Measurements from ENCODE around the gene ADARB2.
"Not testable (repeated sequence)": the region's sequence is repeated elsewhere in the genome, so short reads cannot be mapped to it uniquely, and the experiment has no call there.

The ADARB2 gene

GRCh38 chr10:1160561-1161314 is 576.6 kb downstream of the ADARB2 start:
- TF ChIP-seq PAX5 (IDR thresholded peaks at IDR 0.05; ENCODE audit: insufficient read depth, low read length, severe bottlenecking), result no peak
- no peak for TF ChIP-seq POLR2A (IDR thresholded peaks at IDR 0.05; ENCODE audit: low read depth, low read length)
- TF ChIP-seq TAF1 (IDR thresholded peaks at IDR 0.05; ENCODE audit: low read depth, low read length), result no peak
- TF ChIP-seq POLR2AphosphoS5 (IDR thresholded peaks at IDR 0.05; ENCODE audit: low read depth, low read length), result no peak
- no peak for TF ChIP-seq SPI1 (IDR thresholded peaks at IDR 0.05; ENCODE audit: low read depth, low read length)
- no peak for TF ChIP-seq POU2F2 (IDR thresholded peaks at IDR 0.05; ENCODE audit: low read depth, low read length)
- DNase-seq (ENCODE audit: insufficient read length, low spot score), result no peak
- peak; percentile 33 for FAIRE-seq

- FAIRE-seq (peak; percentile 96), DNase-seq (ENCODE audit: insufficient read length, low spot score) (no peak)
- no peak for TF ChIP-seq PAX5 (IDR thresholded peaks at IDR 0.05; ENCODE audit: insufficient read depth, low read length, severe bottlenecking)
- TF ChIP-seq TAF1 (IDR thresholded peaks at IDR 0.05; ENCODE audit: low read depth, low read length), result no peak
- TF ChIP-seq POLR2AphosphoS5 (IDR thresholded peaks at IDR 0.05; ENCODE audit: low read depth, low read length), result no peak
- no peak for TF ChIP-seq POU2F2 (IDR thresholded peaks at IDR 0.05; ENCODE audit: low read depth, low read length)
- no peak for TF ChIP-seq SPI1 (IDR thresholded peaks at IDR 0.05; ENCODE audit: low read depth, low read length)
- no peak; the same call in 1 of the 2 replicates for TF ChIP-seq POLR2A (IDR thresholded peaks at IDR 0.05; ENCODE audit: low read depth, low read length)
These were observed 577.9 kb downstream of the ADARB2 start for GRCh38 chr10:1159131-1160061.

GRCh38 chr10:1158536-1158935 is 578.8 kb downstream of the ADARB2 start:
- not testable (repeated sequence) for FAIRE-seq; DNase-seq (ENCODE audit: insufficient read length, low spot score)

- no peak for TF ChIP-seq POLR2AphosphoS5 (IDR thresholded peaks at IDR 0.05; ENCODE audit: low read depth, low read length)
- TF ChIP-seq POU2F2 (IDR thresholded peaks at IDR 0.05; ENCODE audit: low read depth, low read length), result no peak
- no peak for TF ChIP-seq TAF1 (IDR thresholded peaks at IDR 0.05; ENCODE audit: low read depth, low read length)
- TF ChIP-seq POLR2A (IDR thresholded peaks at IDR 0.05; ENCODE audit: low read depth, low read length), result no peak
- FAIRE-seq (no peak), DNase-seq (ENCODE audit: insufficient read length, low spot score) (no peak)
These were observed 579.3 kb downstream of the ADARB2 start for GRCh38 chr10:1158066-1158465.

GRCh38 chr10:1157615-1157933 is 579.8 kb downstream of the ADARB2 start:
- no peak for DNase-seq (ENCODE audit: insufficient read length, low spot score)
- FAIRE-seq, result no peak
- TF ChIP-seq POU2F2 (IDR thresholded peaks at IDR 0.05; ENCODE audit: low read depth, low read length) (no peak), TAF1 (IDR thresholded peaks at IDR 0.05; ENCODE audit: low read depth, low read length) (no peak), PAX5 (IDR thresholded peaks at IDR 0.05; ENCODE audit: insufficient read depth, low read length, severe bottlenecking) (no peak), SPI1 (IDR thresholded peaks at IDR 0.05; ENCODE audit: low read depth, low read length) (no peak), POLR2A (IDR thresholded peaks at IDR 0.05; ENCODE audit: low read depth, low read length) (no peak), POLR2AphosphoS5 (IDR thresholded peaks at IDR 0.05; ENCODE audit: low read depth, low read length) (no peak)

- FAIRE-seq (no peak), DNase-seq (ENCODE audit: insufficient read length, low spot score) (no peak)
- no peak for TF ChIP-seq TAF1 (IDR thresholded peaks at IDR 0.05; ENCODE audit: low read depth, low read length)
These were observed 580.3 kb downstream of the ADARB2 start for GRCh38 chr10:1156921-1157614.

GRCh38 chr10:1156616-1156886 is 580.8 kb downstream of the ADARB2 start:
- FAIRE-seq (no peak), DNase-seq (ENCODE audit: insufficient read length, low spot score) (no peak)
- no peak for TF ChIP-seq POU2F2 (IDR thresholded peaks at IDR 0.05; ENCODE audit: low read depth, low read length)
- TF ChIP-seq POLR2AphosphoS5 (IDR thresholded peaks at IDR 0.05; ENCODE audit: low read depth, low read length), result no peak
- TF ChIP-seq TAF1 (IDR thresholded peaks at IDR 0.05; ENCODE audit: low read depth, low read length), result no peak
- no peak for TF ChIP-seq SPI1 (IDR thresholded peaks at IDR 0.05; ENCODE audit: low read depth, low read length)
- TF ChIP-seq POLR2A (IDR thresholded peaks at IDR 0.05; ENCODE audit: low read depth, low read length), result no peak
- no peak for TF ChIP-seq PAX5 (IDR thresholded peaks at IDR 0.05; ENCODE audit: insufficient read depth, low read length, severe bottlenecking)

GRCh38 chr10:1155791-1156615 is 581.3 kb downstream of the ADARB2 start:
- no peak for DNase-seq (ENCODE audit: insufficient read length, low spot score)
- no peak for FAIRE-seq
- TF ChIP-seq SPI1 (IDR thresholded peaks at IDR 0.05; ENCODE audit: low read depth, low read length) (no peak), TAF1 (IDR thresholded peaks at IDR 0.05; ENCODE audit: low read depth, low read length) (no peak), POLR2A (IDR thresholded peaks at IDR 0.05; ENCODE audit: low read depth, low read length) (no peak)

GRCh38 chr10:1154531-1155295 is 582.6 kb downstream of the ADARB2 start:
- TF ChIP-seq POLR2A (IDR thresholded peaks at IDR 0.05; ENCODE audit: low read depth, low read length), result no peak
- no peak for TF ChIP-seq TAF1 (IDR thresholded peaks at IDR 0.05; ENCODE audit: low read depth, low read length)
- no peak for TF ChIP-seq PAX5 (IDR thresholded peaks at IDR 0.05; ENCODE audit: insufficient read depth, low read length, severe bottlenecking)
- no peak for TF ChIP-seq POLR2AphosphoS5 (IDR thresholded peaks at IDR 0.05; ENCODE audit: low read depth, low read length)
- TF ChIP-seq POU2F2 (IDR thresholded peaks at IDR 0.05; ENCODE audit: low read depth, low read length), result no peak
- TF ChIP-seq SPI1 (IDR thresholded peaks at IDR 0.05; ENCODE audit: low read depth, low read length), result no peak
- no peak for DNase-seq (ENCODE audit: insufficient read length, low spot score)
- no peak for FAIRE-seq
